MM.1S (cell line): Measurements from ENCODE around the gene RPL38.

ENCODE experiments used
- CTCF ChIP-seq: fragments of 300-600 bp; sonication (generic); IDR thresholded peaks from 2 replicates; pipeline ENCODE4 v1.5.1; 2016; ENCODE audit warnings: antibody characterized with exemption, low read length, mixed read lengths
- EZH2 ChIP-seq: fragments of 300-600 bp; sonication (generic); optimal IDR thresholded peaks from 2 replicates; pipeline ENCODE3; 2017; ENCODE audit warnings: low read depth, mild to moderate bottlenecking, antibody characterized with exemption, low read length, mixed read lengths
- EZH2phosphoT487 ChIP-seq: fragments of 300-600 bp; sonication (generic); IDR thresholded peaks from 2 replicates; pipeline ENCODE4 v1.6.1; 2018; ENCODE audit warnings: antibody characterized with exemption, low read length

GRCh38 chr17:74244128-74244527, 40.6 kb downstream of the RPL38 start:
- TF ChIP-seq CTCF (no peak), EZH2 (no peak), EZH2phosphoT487 (no peak)
